Uterus (tissue), 2 donors: ENCODE results near the gene PEX11A.

Experiments used
- CTCF ChIP-seq, 4 experiments: fragments of 200-600 bp in 2 of 4; fragments of 450-650 bp in 2 of 4; sonication (generic) in 2 of 4; IDR thresholded peaks; one replicate each; pipeline ENCODE4 v1.5.1; 2016 to 2019; ENCODE audit warnings: antibody characterized with exemption in 4 of 4, mild to moderate bottlenecking in 2 of 4, moderate library complexity in 1 of 4
- POLR2A ChIP-seq, 2 donors: fragments of 450-650 bp; IDR thresholded peaks; one replicate each; pipeline ENCODE4 v1.6.1; 2016; ENCODE audit warnings: antibody characterized with exemption in 2 of 2, mild to moderate bottlenecking in 1 of 2, moderate library complexity in 1 of 2

GRCh38 chr15:89731275-89731674 is 40.7 kb upstream of the PEX11A start:
- TF ChIP-seq CTCF (IDR thresholded peaks at IDR 0.05) (no peak), POLR2A (IDR thresholded peaks at IDR 0.05) (no peak)
